KBM-7 (cell line): ENCODE data around the gene KXD1.

ENCODE experiments used
- DNase-seq: peaks from one replicate; pipeline ENCODE4 v3.0.0-alpha.2; 2015
- in situ Hi-C: fragments of 300-500 bp; cut with MboI; formaldehyde crosslinking; loops from 2 replicates; pipeline ENCODE4 v1.14.3; 2020; ENCODE audit warnings: low sequenced_read_pairs, low pct_unique_long_range_greater_than_20kb, mixed read lengths

Gene KXD1

DNA sequence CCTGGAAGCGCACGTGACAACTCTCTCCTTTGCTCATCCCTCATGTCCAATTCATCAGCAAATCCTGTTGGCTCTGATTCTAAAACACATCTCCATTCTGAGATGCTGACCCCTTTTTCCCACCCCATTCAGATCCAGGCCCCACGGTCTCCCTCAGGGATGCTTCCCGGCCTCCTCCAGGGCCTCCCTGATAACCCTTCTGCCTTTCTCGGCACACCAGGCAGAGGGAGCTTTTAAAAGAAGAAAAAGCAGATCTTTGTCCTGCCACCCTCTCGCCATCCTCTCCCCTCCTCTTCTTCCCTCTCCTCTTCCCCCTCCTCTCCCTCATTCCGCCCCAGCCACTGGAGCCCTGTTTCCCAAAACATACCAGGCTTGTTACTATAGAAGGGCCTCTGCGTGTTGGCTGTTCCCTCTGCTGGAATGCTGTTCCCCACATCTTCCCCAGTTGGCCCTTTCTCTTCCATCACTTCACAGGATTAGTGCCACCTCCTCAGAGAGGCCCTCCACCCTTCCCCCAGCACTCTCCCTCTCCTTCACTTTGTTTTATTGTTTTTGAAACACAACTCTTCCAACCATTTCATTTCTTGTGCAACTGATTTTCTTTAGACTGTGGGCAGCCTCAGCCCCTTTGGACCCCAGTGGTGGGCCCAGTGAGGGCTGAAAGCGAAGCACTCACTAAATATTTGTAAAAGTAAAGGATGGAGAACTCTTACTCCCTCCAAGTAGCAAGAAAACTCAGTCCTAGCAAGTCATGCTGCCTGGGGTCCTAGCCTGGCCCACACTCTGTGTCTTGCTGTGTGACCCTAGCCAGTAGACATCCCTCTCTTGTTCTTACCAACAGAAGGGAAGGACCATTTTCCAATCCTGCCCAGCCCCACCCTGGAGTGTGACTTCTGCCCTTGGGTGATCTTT lies 51.4 kb downstream of the KXD1 start:
- in situ Hi-C loops = no loop called here
- no peak for DNase-seq

DNA sequence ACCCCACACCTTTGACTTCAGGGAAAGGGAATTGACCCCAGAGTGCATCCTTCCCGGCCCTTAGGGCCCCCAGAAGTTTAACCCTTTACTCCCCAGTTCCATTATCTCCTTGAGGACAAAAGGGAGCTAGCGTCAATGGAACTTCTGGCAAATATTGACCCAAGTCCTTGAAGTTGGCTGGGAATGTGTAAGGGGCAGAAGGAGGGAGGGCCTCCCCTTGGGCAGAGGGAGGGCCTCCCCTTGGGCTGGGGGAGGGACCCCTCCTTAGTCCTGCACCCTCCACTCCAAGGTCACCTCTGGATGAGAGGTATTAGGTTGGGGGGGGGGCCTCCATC lies 52.0 kb downstream of the KXD1 start:
- in situ Hi-C loops = no loop called here
- no peak for DNase-seq

DNA sequence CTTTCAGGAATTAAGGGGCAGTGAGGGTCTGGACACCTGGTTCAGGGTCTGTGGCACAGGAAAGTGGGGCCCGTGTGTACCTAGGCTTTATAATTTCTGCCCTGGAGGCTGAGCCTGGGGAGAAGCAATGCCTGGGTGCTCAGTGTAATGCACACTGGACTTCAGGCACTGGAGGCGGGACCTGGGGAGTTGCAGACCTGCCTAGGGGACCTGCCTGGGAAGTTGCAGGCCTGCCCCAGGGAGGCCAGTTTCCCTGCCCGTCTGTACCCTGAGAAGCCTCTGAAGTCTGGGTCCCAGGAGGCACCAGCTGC lies 52.5 kb downstream of the KXD1 start:
- in situ Hi-C loops = no loop called here
- DNase-seq = no peak

DNA sequence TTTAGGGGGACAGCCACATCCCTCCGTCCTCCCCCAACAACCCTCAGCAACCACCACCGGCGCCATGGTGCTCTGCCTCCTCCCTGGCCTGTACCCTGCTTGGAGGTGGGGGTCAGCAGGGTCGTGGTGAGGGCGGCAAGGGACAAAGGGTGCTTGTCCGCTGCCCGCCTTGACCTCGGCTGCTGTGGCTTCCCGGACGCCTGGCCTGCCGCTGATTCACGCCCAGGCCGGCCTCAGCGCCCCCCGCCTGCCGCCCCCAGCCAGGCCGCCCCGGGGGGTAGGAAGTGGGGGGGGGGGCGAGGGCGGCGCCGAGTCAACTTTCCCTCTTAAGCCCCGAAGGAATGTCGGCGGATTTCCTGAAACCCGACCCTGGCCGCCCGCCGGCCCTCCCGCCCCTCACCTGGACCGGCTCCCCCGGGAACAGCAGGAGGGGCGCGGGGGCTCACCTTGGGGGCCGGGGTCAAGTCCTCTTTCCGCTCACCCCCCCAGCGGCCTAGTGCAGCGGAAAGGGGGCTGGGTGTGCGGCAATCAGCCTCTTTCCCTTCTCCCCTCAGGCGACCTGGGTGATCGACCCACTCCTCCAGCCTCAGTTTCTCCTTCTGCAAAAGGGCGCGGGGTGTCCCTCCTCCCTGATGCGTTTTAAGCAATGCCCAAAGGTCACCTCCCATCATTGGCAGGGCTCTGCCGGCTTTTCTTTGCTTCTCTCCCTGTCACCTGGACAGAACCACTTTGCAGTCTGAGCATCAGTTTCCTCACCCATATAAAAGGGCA lies 53.1 kb downstream of the KXD1 start:
- in situ Hi-C loops = no loop called here
- DNase-seq = no peak

DNA sequence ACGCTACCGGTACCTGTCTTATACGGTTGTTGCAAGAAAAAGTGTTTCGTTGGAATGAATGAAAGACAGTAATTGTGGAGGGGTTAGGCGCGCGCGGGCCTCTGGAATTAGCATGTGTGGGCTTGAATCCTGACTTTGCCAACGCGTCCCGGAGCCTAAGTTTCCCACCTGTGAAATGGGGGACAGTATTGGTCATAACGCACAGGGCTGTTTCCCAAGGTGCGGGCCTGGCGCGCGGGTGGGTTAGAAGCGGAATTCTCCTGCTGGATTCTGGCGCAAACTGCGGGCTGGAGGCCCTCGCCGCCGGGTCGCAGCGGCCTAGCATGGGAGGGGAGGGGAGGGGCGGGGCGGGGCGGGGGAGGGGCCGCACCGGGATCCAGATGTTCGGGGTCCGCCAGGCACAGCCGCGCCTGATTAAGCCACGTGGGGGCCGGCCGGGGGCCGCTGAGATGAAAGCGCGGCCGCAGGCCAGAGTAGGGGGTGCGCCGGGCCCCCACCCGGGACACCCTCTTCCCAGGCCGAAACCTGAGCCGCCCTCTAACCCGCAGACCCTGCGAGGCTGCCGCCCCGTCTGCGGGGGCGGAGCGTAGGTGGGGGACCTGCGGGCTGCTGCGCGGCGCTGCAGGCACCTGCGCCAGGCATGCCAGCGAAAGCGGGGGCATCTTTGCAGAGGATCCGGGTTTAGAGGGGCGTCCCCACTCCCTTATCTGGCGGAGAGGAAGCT lies 53.8 kb downstream of the KXD1 start:
- in situ Hi-C loops = no loop called here

DNA sequence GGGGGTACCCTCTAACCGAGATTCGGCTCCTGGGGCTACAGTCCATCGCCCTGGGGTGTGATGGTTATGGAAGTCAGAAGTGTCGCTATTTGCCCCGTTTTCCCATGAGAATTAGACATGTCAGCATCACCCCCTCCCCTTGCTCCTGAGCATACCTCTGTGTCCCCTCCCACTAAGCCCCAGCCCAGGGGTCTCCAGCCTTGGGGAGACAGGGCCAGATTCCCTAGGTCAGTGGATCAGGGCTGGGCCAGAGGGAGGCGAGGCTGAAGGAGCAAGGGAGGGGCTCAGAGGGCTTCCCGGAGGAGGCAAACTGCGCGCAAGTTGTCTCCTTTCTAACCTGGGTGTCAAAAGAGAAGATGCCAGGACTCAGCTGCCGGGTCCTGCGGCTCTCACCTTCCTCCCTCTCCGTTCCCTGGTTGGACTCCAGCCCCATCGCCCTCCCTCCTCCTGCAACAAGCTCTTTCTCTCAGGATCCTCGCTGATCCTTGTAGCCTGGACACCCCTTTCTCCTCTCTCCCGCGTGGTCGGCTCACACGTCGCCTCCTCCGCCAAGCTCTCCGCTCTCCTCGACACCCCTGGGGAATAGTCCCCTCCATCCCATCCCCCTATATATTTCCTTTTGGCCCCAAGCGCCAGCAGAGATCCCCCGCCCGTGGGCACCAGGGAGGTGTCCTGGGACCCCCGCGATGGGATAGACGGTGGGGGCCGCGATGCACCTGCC lies 54.5 kb downstream of the KXD1 start:
- DNase-seq = no peak
- in situ Hi-C loops = no loop called here

More for the DNA sequence above, 53.8 kb downstream of the KXD1 start:
- DNase-seq = no peak

DNA sequence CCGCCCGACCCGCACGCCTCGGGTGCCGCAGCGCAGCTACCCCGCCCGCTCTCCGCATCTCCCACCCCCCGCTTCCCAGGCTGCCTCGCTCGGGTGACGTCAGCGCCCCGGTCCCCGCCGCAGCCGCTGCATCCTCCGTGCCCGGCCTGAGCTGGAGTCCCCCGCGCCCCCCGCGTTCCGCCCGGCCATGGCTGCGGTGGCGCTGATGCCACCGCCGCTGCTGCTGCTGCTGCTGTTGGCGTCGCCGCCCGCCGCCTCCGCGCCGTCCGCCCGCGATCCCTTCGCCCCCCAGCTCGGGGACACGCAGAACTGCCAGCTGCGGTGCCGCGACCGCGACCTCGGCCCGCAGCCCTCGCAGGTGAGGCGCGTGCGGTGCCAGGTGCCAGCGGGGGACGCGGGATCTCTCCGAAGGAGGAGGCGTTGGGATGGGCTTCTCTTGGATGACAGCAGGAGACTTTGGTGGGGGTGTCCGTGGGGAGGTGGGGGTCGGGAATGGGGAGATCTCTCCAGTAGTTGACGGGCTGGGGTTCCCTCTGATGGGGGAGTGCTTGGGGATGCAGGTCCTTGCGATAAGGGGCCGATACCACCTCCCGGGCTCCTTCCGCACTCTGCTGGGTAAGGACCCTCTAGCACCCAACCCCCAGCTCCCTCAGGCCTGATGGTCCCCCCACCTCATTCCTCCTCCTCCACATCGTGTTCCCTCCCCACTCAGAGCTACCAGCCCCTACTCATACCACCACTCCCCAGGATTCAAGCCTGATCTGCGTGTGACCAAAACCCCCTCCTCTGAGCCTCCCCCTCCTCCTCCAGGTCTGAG lies 55.3 kb downstream of the KXD1 start, which contains the start of gene TMEM59L:
Gene TMEM59L, plus strand, starts transcription at position 99 of the 817 bp plus-strand sequence. Its CDS starts 89 bp downstream, at position 188.
- in situ Hi-C loops = no loop called here
- no peak for DNase-seq

DNA sequence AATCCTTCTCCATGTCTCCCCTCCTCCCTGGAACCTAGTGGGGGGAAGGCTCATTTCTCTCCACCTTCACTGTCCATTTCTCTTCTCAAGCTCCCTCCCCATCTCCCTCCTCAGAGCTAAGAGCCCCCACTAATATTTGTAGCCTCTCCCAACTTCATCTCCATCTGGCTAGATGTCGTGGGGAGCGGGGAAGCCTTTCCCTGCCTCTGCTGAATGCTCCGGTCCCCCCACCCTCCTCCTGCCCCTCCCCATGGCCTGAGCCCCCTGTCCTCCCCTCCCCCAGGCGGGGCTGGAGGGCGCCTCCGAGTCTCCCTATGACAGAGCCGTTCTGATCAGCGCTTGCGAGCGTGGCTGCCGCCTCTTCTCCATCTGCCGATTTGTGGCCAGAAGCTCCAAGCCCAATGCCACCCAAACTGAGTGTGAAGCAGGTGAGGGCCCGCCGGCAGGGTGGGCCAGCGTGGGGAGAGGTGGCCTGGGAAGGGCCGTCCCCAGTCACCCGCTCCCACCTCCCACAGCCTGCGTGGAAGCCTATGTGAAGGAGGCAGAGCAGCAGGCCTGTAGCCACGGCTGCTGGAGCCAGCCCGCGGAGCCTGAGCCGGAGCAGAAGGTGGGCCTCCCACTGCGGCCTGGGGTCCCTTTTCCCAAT lies 56.0 kb downstream of the KXD1 start:
- in situ Hi-C loops = no loop called here
- no peak for DNase-seq

DNA sequence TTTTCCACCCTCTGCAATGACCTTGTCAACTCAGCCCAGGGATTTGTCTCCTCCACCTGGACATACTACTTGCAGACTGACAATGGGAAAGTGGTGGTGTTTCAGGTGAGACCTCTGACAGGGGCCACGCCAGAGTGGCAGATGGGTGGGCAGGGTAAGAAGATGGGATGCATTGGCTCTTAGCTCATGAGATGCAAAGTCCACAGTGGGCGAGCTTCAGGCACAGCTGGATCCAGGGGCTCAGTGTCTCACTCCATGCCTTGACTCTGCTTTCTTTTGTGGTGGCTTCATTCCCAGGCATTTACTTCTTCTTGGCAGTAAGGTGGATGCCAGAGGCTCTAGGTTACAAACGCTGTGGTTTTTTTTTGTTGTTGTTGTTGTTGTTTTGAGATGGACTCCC lies 58.4 kb downstream of the KXD1 start:
- no peak for DNase-seq
- in situ Hi-C loops = no loop called here

DNA sequence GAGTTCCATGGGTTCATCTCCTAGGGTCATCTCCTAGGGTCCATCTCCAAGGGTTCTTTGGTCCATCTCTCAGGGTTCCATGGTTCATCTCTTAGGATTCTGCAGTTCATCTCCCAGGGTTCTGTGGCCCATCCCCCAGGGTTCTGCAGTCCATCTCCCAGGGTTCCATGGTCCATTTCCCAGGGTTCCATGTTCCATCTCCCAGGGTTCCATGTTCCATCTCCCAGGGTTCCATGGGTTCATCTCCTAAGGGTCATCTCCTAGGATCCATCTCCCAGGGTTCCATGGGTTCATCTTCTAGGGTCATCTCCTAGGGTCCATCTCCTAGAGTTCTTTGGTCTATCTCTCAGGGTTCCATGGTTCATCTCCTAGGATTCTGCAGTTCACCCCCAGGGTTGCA lies 59.9 kb downstream of the KXD1 start:
- no peak for DNase-seq
- in situ Hi-C loops = no loop called here

DNA sequence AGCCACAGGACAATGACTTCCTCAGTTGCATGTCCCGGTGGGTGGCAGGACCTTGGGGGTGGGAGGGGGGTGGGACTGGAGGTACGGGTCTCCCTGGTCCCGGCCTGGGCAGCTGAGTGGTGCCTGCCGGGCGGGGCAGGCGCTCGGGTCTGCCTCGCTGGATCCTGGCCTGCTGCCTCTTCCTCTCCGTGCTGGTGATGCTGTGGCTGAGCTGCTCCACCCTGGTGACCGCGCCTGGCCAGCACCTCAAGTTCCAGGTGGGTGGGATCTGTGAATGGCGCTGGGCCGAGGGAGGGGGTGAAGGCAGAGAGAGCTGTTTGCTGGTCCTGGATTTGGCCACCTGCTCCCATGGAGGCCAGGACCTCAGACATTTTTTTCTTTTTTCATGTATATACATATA lies 60.6 kb downstream of the KXD1 start:
- in situ Hi-C loops = no loop called here
- no peak for DNase-seq
